NT2/D1 (cell line): ENCODE data around the gene BEX4.

Source experiments
- DNase-seq: peaks from one replicate; pipeline ENCODE4 v3.0.0-alpha.2; 2011; ENCODE audit warnings: low read depth, low spot score
- H3K27me3 ChIP-seq: 2 replicates; pipeline ENCODE4 v1.6.0; 2011; ENCODE audit warnings: mild to moderate bottlenecking; ENCODE audit not compliant: insufficient read length, insufficient read depth
- H3K36me3 ChIP-seq: 2 replicates; pipeline ENCODE4 v1.6.1; 2011; ENCODE audit warnings: mild to moderate bottlenecking, low read length, mixed read lengths; ENCODE audit not compliant: insufficient read depth, insufficient read length
- H3K4me1 ChIP-seq: 2 replicates; pipeline ENCODE4 v1.5.1; 2011; ENCODE audit not compliant: insufficient read depth, insufficient read length
- H3K4me3 ChIP-seq: 2 replicates; pipeline ENCODE4 v1.5.1; 2011; ENCODE audit warnings: low read depth; ENCODE audit not compliant: insufficient read length
- H3K9ac ChIP-seq: 2 replicates; pipeline ENCODE4 v1.6.0; 2011; ENCODE audit warnings: low read depth; ENCODE audit not compliant: insufficient read length
- H3K9me3 ChIP-seq: 2 replicates; pipeline ENCODE4 v1.5.1; 2011; ENCODE audit warnings: mild to moderate bottlenecking, low read length; ENCODE audit not compliant: insufficient read depth
- SUZ12 ChIP-seq: IDR thresholded peaks from 2 replicates; pipeline ENCODE4 v1.6.1; 2011; ENCODE audit not compliant: insufficient read length, insufficient read depth; ENCODE audit errors: extremely low read depth
- YY1 ChIP-seq: IDR thresholded peaks from 2 replicates; pipeline ENCODE4 v1.6.1; 2011; ENCODE audit not compliant: insufficient read length, insufficient read depth
- ZNF274 ChIP-seq: IDR thresholded peaks from 2 replicates; pipeline ENCODE4 v1.6.1; 2011; ENCODE audit warnings: mild to moderate bottlenecking, low read depth, low read length

BEX4 gene

DNA sequence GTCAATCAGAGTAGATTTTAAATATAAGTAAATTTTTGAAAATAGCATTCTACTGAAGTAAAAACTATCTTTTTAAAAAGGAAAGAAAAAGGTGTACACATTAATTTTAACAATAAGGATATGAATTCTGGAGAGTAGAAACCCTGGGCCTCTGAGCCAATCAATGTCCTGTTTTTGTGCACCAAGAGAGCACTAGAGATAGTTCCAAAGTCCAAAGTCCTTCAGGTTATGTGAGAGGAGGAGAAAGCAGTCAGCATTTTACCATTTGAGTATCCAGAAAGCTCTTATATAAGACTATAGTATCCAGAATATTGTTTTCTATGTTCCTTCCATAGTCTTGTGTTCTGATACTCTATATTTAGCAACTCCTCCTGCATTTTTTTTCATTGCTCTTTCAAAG is 43.4 kb downstream of the BEX4 start:
- Histone ChIP-seq H3K27me3 (no peaks in the 10 kb centered on the region), H3K36me3 (peaks cover 8% of the 10 kb centered on the region), H3K4me1 (no peaks in the 10 kb centered on the region), H3K9ac (no peak overlapping the region), H3K9me3 (no peaks in the 10 kb centered on the region), H3K4me3 (no peak overlapping the region)
- TF ChIP-seq ZNF274 (no peak), YY1 (no peak), SUZ12 (no peak)
- no peak for DNase-seq
